ENCODE results near the gene IQGAP3.

Gene IQGAP3

GRCh38 chr1:156586892-156587477, 14.6 kb upstream of the IQGAP3 start:
- H3K4me3 ChIP-seq (ENCODE audit: low read length) = no peak overlapping the region
- TF ChIP-seq ZNF274 (IDR thresholded peaks at IDR 0.05; ENCODE audit: low read depth, low read length) = no peak

GRCh38 chr1:156586323-156586722, 14.0 kb upstream of the IQGAP3 start:
- no peak overlapping the region for H3K4me3 ChIP-seq (ENCODE audit: low read length)
- TF ChIP-seq ZNF274 (IDR thresholded peaks at IDR 0.05; ENCODE audit: low read depth, low read length) = no peak

- no peak overlapping the region for H3K4me3 ChIP-seq (ENCODE audit: low read length)
- no peak for TF ChIP-seq ZNF274 (IDR thresholded peaks at IDR 0.05; ENCODE audit: low read depth, low read length)
These were observed 12.4 kb upstream of the IQGAP3 start for GRCh38 chr1:156584813-156585212.

GRCh38 chr1:156583821-156584622, 11.7 kb upstream of the IQGAP3 start:
- TF ChIP-seq ZNF274 (IDR thresholded peaks at IDR 0.05; ENCODE audit: low read depth, low read length) = no peak
- no peak overlapping the region for H3K4me3 ChIP-seq (ENCODE audit: low read length)

GRCh38 chr1:156582388-156583017, 10.1 kb upstream of the IQGAP3 start:
- peak overlapping the region; percentile 5; the same call in 1 of the 2 replicates for H3K4me3 ChIP-seq (ENCODE audit: low read length)
- no peak for TF ChIP-seq ZNF274 (IDR thresholded peaks at IDR 0.05; ENCODE audit: low read depth, low read length)

- peak overlapping the region; percentile 5; the same call in 1 of the 2 replicates for H3K4me3 ChIP-seq (ENCODE audit: low read length)
- TF ChIP-seq ZNF274 (IDR thresholded peaks at IDR 0.05; ENCODE audit: low read depth, low read length) = no peak
These were observed 9.5 kb upstream of the IQGAP3 start for GRCh38 chr1:156581661-156582387.

GRCh38 chr1:156579472-156579871, 7.1 kb upstream of the IQGAP3 start, which contains the start of gene TTC24:
TSS of gene TTC24 (plus strand) at chr1:156579723. CDS start at chr1:156581365, 1,642 bp downstream.
- H3K4me3 ChIP-seq (ENCODE audit: low read length) = no peak within 1 kb of the TSS
- no peak for TF ChIP-seq ZNF274 (IDR thresholded peaks at IDR 0.05; ENCODE audit: low read depth, low read length)

- no peak for TF ChIP-seq ZNF274 (IDR thresholded peaks at IDR 0.05; ENCODE audit: low read depth, low read length)
These were observed 5.7 kb upstream of the IQGAP3 start for GRCh38 chr1:156578055-156578454.

GRCh38 chr1:156577550-156577949, 5.2 kb upstream of the IQGAP3 start:
- H3K4me3 ChIP-seq (ENCODE audit: low read length) = no peak overlapping the region
- no peak for TF ChIP-seq ZNF274 (IDR thresholded peaks at IDR 0.05; ENCODE audit: low read depth, low read length)

More at GRCh38 chr1:156578055-156578454, 5.7 kb upstream of the IQGAP3 start:
- no peak overlapping the region for H3K4me3 ChIP-seq (ENCODE audit: low read length)

GRCh38 chr1:156574039-156574633, 1.8 kb upstream of the IQGAP3 start:
- H3K4me3 ChIP-seq (ENCODE audit: low read length) = no peak overlapping the region
- no peak for TF ChIP-seq ZNF274 (IDR thresholded peaks at IDR 0.05; ENCODE audit: low read depth, low read length)

GRCh38 chr1:156572663-156573018, 276 bp upstream of the IQGAP3 start:
- peak overlapping the region; percentile 76; the same call in 1 of the 2 replicates for H3K4me3 ChIP-seq (ENCODE audit: low read length)
- TF ChIP-seq ZNF274 (IDR thresholded peaks at IDR 0.05; ENCODE audit: low read depth, low read length) = no peak

- TF ChIP-seq ZNF274 (IDR thresholded peaks at IDR 0.05; ENCODE audit: low read depth, low read length) = no peak
- H3K4me3 ChIP-seq (ENCODE audit: low read length) = peak overlapping the region; percentile 76
These were observed 1.0 kb downstream of the IQGAP3 start for GRCh38 chr1:156571261-156571852.

GRCh38 chr1:156566436-156566835, 5.9 kb downstream of the IQGAP3 start:
- no peak for TF ChIP-seq ZNF274 (IDR thresholded peaks at IDR 0.05; ENCODE audit: low read depth, low read length)

More at GRCh38 chr1:156566436-156566835, 5.9 kb downstream of the IQGAP3 start:
- no peak overlapping the region for H3K4me3 ChIP-seq (ENCODE audit: low read length)

All from GM08714 (cell line).